K562 (cell line): ENCODE results near the gene RAD50. TPM values are rescaled to one million over a fixed set of nuclear protein-coding genes. Genes with fewer than 3 reads are reported as not detected.

Experiments used
- CHAMP1 ChIP-seq: fragments of 450-650 bp; IDR thresholded peaks from 2 replicates; pipeline ENCODE4 v1.6.1; 2016; ENCODE audit warnings: mild to moderate bottlenecking
- CHCHD3 ChIP-seq: fragments of 250-450 bp; sonication (Bioruptor Pico); IDR thresholded peaks from 2 replicates; pipeline ENCODE4 v2.1.2; 2022; ENCODE audit warnings: mild to moderate bottlenecking
- ETS2 ChIP-seq: IDR thresholded peaks from 2 replicates; pipeline ENCODE4 v1.6.1; 2016; ENCODE audit warnings: borderline replicate concordance, missing genetic modification characterization, mild to moderate bottlenecking, moderate library complexity, missing compliant biosample characterization; ENCODE audit not compliant: poor library complexity, severe bottlenecking
- HOMEZ ChIP-seq: fragments of 250-450 bp; sonication (Bioruptor Pico); IDR thresholded peaks from 2 replicates; pipeline ENCODE4 v1.4.0; 2020; ENCODE audit warnings: mild to moderate bottlenecking, moderate library complexity
- KAT8 ChIP-seq: fragments of 450-650 bp; IDR thresholded peaks from 2 replicates; pipeline ENCODE4 v1.6.1; 2016; ENCODE audit warnings: low read depth, mild to moderate bottlenecking
- KHSRP ChIP-seq: fragments of 450-650 bp; IDR thresholded peaks from 2 replicates; pipeline ENCODE4 v1.6.1; 2017
- MED1 ChIP-seq: sonication (generic); formaldehyde crosslinking; IDR thresholded peaks from 2 replicates; pipeline ENCODE4 v1.8.1; 2023; ENCODE audit warnings: missing genetic modification reagents, borderline replicate concordance
- MLLT1 ChIP-seq, 2 experiments: fragments of 450-650 bp; IDR thresholded peaks; 2 replicates each; pipeline ENCODE4 v1.6.1; 2016
- NFYB ChIP-seq: IDR thresholded peaks from 2 replicates; pipeline ENCODE4 v1.6.1; 2011; ENCODE audit warnings: mild to moderate bottlenecking, moderate library complexity; ENCODE audit not compliant: insufficient read length; ENCODE audit errors: extremely low read depth
- POLR2AphosphoS2 ChIP-seq: IDR thresholded peaks from 2 replicates; pipeline ENCODE4 v1.6.1; 2012; ENCODE audit warnings: low read length, improper control_type of control experiment
- SNIP1 ChIP-seq: fragments of 450-650 bp; IDR thresholded peaks from 2 replicates; pipeline ENCODE4 v1.7.1; 2017; ENCODE audit warnings: low read depth, mild to moderate bottlenecking
- XRCC3 ChIP-seq: fragments of 450-650 bp; IDR thresholded peaks from 2 replicates; pipeline ENCODE4 v1.6.1; 2017; ENCODE audit warnings: mild to moderate bottlenecking, moderate library complexity
- ZNF592 ChIP-seq: fragments of 450-650 bp; IDR thresholded peaks from 2 replicates; pipeline ENCODE4 v1.6.1; 2017; ENCODE audit warnings: antibody characterized with exemption, mild to moderate bottlenecking
- ZNF695 ChIP-seq: fragments of 450-650 bp; formaldehyde crosslinking; IDR thresholded peaks from 2 replicates; pipeline ENCODE4 v1.4.0; 2020; ENCODE audit warnings: mild to moderate bottlenecking, moderate library complexity
- polyA plus RNA-seq, 8 experiments: library from polyadenylated mRNA; depleted of rRNA in 4 of 8; stranded (reverse) in 5 of 8; unstranded in 3 of 8; fragments of >200 nt; fragmentation: Nextera tagmentation in 2 of 8; fragmentation: Illumina TruSeq in 1 of 8; extraction: Ambion mirVana in 2 of 8; extraction: Trizol in 1 of 8; gene quantifications; 2 replicates each; pipeline versions ENCODE4 v1.2.1 to v1.2.3, GENCODE V29; 2011 to 2014; ENCODE audit warnings: inconsistent platforms in 1 of 8, missing spikeins in 1 of 8
- total RNA-seq, 7 experiments: library from RNA; depleted of rRNA in 6 of 7; stranded (reverse); fragments of >200 nt in 6 of 7; fragmentation: Illumina TruSeq in 2 of 7; extraction: Trizol in 2 of 7; gene quantifications; 2 replicates each; pipeline versions ENCODE4 v1.2.1 to v1.2.3, GENCODE V29; 2011 to 2021; ENCODE audit warnings: low replicate concordance in 1 of 7
- TF ChIP-seq, protein P1 (sequence below): fragments of 250-450 bp; sonication (Bioruptor Pico); IDR thresholded peaks from 2 replicates; pipeline ENCODE4 v1.4.0; 2020; ENCODE audit warnings: borderline replicate concordance

The RAD50 gene
- total and polyA plus RNA-seq, 9 of the 15 experiments (the other 6 are each of a cell fraction or from before 2014, with no cell fraction given): 15.3 to 74.2 (median 44.1) TPM

DNA sequence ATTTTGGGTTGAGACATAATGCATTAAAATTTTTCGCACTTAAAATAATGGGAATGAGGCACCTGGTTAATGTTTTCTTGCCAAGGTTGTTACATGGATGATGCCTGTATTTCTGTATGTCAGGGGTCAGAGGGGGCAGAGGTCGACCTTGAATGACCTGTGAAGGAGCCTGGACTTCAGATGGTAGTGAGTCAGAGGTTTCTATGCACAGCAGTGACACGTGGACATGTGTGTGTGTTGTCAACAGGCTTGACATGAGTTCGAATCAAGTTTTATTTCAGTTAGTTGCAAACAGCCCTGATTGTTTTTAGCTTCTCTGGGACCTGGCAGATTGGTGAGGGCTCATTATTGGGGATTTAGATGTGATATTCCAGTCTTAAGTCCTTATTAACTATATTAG, 17.1 kb upstream of the RAD50 start (continued):
- TF ChIP-seq MLLT1 (IDR thresholded peaks at IDR 0.05) (no peak), ZNF592 (peak; percentile 54; the same call in 1 of the 2 replicates), MED1 (CRISPR knock-in tag) (no peak), ZNF695 (CRISPR knock-in tag) (no peak), CHAMP1 (no peak), SNIP1 (no peak), KAT8 (no peak), NFYB (no peak), KHSRP (no peak), CHCHD3 (no peak), HOMEZ (CRISPR knock-in tag) (no peak), XRCC3 (no peak), POLR2AphosphoS2 (no peak), ETS2 (tag) (no peak)
- TF ChIP-seq, protein P1, sequence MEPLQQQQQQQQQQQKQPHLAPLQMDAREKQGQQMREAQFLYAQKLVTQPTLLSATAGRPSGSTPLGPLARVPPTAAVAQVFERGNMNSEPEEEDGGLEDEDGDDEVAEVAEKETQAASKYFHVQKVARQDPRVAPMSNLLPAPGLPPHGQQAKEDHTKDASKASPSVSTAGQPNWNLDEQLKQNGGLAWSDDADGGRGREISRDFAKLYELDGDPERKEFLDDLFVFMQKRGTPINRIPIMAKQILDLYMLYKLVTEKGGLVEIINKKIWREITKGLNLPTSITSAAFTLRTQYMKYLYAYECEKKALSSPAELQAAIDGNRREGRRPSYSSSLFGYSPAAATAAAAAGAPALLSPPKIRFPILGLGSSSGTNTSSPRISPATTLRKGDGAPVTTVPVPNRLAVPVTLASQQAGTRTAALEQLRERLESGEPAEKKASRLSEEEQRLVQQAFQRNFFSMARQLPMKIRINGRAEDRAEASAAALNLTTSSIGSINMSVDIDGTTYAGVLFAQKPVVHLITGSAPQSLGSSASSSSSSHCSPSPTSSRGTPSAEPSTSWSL (CRISPR knock-in tag): no peak
